GM12878 (cell line): ENCODE measurements around the gene HDGF. TPM values are rescaled to one million over a fixed set of nuclear protein-coding genes. Genes with fewer than 3 reads are reported as not detected.

ENCODE experiments used
- ATAC-seq: fragments of 200-7000 bp; cut with Tn5 transposase; 3 replicates; pipeline ENCODE4 v1.9.1; 2020; ENCODE audit warnings: mild to moderate bottlenecking, moderate library complexity
- BruUV-seq: library from RNA; stranded (reverse); fragments of 400-500 nt; replicated peaks from 2 replicates; lab custom pipeline; 2021; lab: Mats Ljungman, UMichigan
- CTCF ChIA-PET: fragments of 300-600 bp; sonication (Branson Sonifier 250); formaldehyde crosslinking; extraction: SDS; loops from one replicate; lab custom pipeline; 2021; ENCODE audit warnings: inconsistent platforms; lab: Yijun Ruan, JAX
- POLR2A ChIA-PET: fragments of 350-600 bp; formaldehyde crosslinking; extraction: SDS; loops from one replicate; lab custom pipeline; 2021; ENCODE audit warnings: inconsistent platforms; lab: Charles Lee
- RAD21 ChIA-PET: fragments of 300-600 bp; sonication (Branson Sonifier 250); formaldehyde crosslinking; loops from one replicate; lab custom pipeline; 2023; ENCODE audit warnings: antibody characterized with exemption; ENCODE audit not compliant: unreplicated experiment; lab: Charles Lee
- SMC1A ChIA-PET: fragments of 300-600 bp; sonication (Branson Sonifier 250); formaldehyde crosslinking; loops from one replicate; lab custom pipeline; 2023; ENCODE audit not compliant: unreplicated experiment, uncharacterized antibody; lab: Charles Lee
- DNase-seq: peaks from one replicate; pipeline ENCODE4 v3.0.0-alpha.2; 2011; ENCODE audit warnings: low read depth, low spot score
- FAIRE-seq: peaks from 3 replicates; lab custom pipeline; 2011; peaks lifted over from hg19 to GRCh38; lab: Jason Lieb, UNC
- H2AFZ ChIP-seq: 2 replicates; pipeline ENCODE4 v1.6.0; 2011; ENCODE audit warnings: low read depth, low read length, control low read depth; ENCODE audit not compliant: control insufficient read depth
- H3K27ac ChIP-seq: 2 replicates; pipeline ENCODE4 v1.5.1; 2011; ENCODE audit warnings: control low read depth; ENCODE audit not compliant: control insufficient read depth, insufficient read depth
- H3K27me3 ChIP-seq, 2 experiments: replicated peaks in 1 of 2; 2 replicates each; pipeline versions ENCODE4 v1.6.0 to v1.6.1; 2011; ENCODE audit warnings: low read length in 1 of 2; ENCODE audit not compliant: control insufficient read depth in 2 of 2, insufficient read depth in 2 of 2
- H3K36me3 ChIP-seq, 2 experiments: 2 replicates each; pipeline ENCODE4 v1.5.1; 2011; ENCODE audit warnings: low read length in 1 of 2; ENCODE audit not compliant: control insufficient read depth in 2 of 2, insufficient read depth in 2 of 2
- H3K4me1 ChIP-seq: 2 replicates; pipeline ENCODE4 v1.6.1; 2011; ENCODE audit warnings: mild to moderate bottlenecking, low read length, moderate library complexity, mixed read lengths; ENCODE audit not compliant: control insufficient read depth, insufficient read depth
- H3K4me2 ChIP-seq: 2 replicates; pipeline ENCODE4 v1.6.0; 2011; ENCODE audit warnings: control low read depth; ENCODE audit not compliant: control insufficient read depth, insufficient read depth
- H3K4me3 ChIP-seq: fragments of 200-600 bp; sonication (generic); 2 replicates; pipeline ENCODE4 v1.5.1; 2016
- H3K79me2 ChIP-seq: 2 replicates; pipeline ENCODE4 v1.6.0; 2011; ENCODE audit warnings: low read length; ENCODE audit not compliant: control insufficient read depth, insufficient read depth
- H3K9ac ChIP-seq: 2 replicates; pipeline ENCODE4 v1.8.0; 2011; ENCODE audit warnings: low read length, control low read depth, mixed read lengths; ENCODE audit not compliant: control insufficient read depth, insufficient read depth
- H3K9me3 ChIP-seq: replicated peaks from 3 replicates; pipeline ENCODE4 v1.5.1; 2011; ENCODE audit warnings: mild to moderate bottlenecking, low read length; ENCODE audit not compliant: control insufficient read depth, insufficient read depth
- H4K20me1 ChIP-seq: 2 replicates; pipeline ENCODE4 v1.6.0; 2011; ENCODE audit not compliant: control insufficient read depth, insufficient read depth
- CHD4 ChIP-seq: fragments of 200-600 bp; sonication (generic); IDR thresholded peaks from 2 replicates; pipeline ENCODE4 v1.6.1; 2016; ENCODE audit warnings: mild to moderate bottlenecking
- MTA2 ChIP-seq: fragments of 450-650 bp; IDR thresholded peaks from 2 replicates; pipeline ENCODE4 v1.6.1; 2016; ENCODE audit warnings: low read depth, mild to moderate bottlenecking, moderate library complexity
- POLR2AphosphoS5 ChIP-seq: IDR thresholded peaks from 2 replicates; pipeline ENCODE4 v1.6.1; 2011; ENCODE audit warnings: mild to moderate bottlenecking, low read length, inconsistent platforms
- RUNX3 ChIP-seq: IDR thresholded peaks from 2 replicates; pipeline ENCODE4 v1.6.1; 2012; ENCODE audit warnings: low read length, inconsistent platforms
- SIX5 ChIP-seq: IDR thresholded peaks from 2 replicates; pipeline ENCODE4 v1.6.1; 2011; ENCODE audit warnings: mild to moderate bottlenecking, low read depth, low read length, moderate library complexity; ENCODE audit not compliant: severe bottlenecking
- SPI1 ChIP-seq: IDR thresholded peaks from 2 replicates; pipeline ENCODE4 v1.6.1; 2011; ENCODE audit warnings: low read depth, mild to moderate bottlenecking, low read length, moderate library complexity, borderline replicate concordance; ENCODE audit not compliant: insufficient read depth
- SRF ChIP-seq, 2 experiments: IDR thresholded peaks; 2 replicates each; pipeline ENCODE4 v1.6.1; 2011; ENCODE audit warnings: low read depth in 2 of 2, low read length in 2 of 2, mild to moderate bottlenecking in 1 of 2, moderate library complexity in 1 of 2
- SUPT20H ChIP-seq: IDR thresholded peaks from 2 replicates; pipeline ENCODE4 v1.6.1; 2011; ENCODE audit warnings: low read depth, mild to moderate bottlenecking, low read length, moderate library complexity, borderline replicate concordance; ENCODE audit not compliant: control insufficient read depth
- YY1 ChIP-seq: IDR thresholded peaks from 2 replicates; pipeline ENCODE4 v1.6.1; 2011; ENCODE audit warnings: low read depth, mild to moderate bottlenecking, low read length
- ZNF687 ChIP-seq: fragments of 450-650 bp; IDR thresholded peaks from 2 replicates; pipeline ENCODE4 v1.6.1; 2017; ENCODE audit warnings: mild to moderate bottlenecking, moderate library complexity
- WGBS: methylation state at CpG from one replicate; pipeline ENCODE4 v1.1.6; 2016; ENCODE audit warnings: low lambda C conversion rate; ENCODE audit not compliant: insufficient replicate concordance, insufficient coverage; ENCODE audit errors: missing lambda C conversion rate; 5-methylcytosine and 5-hydroxymethylcytosine counted together
- in situ Hi-C: fragments of 300-500 bp; cut with MboI; formaldehyde crosslinking; loops from 9 replicates; pipeline ENCODE4 v1.14.3; 2018; ENCODE audit warnings: mixed read lengths
- intact Hi-C: fragments of 100-400 bp; cut with micrococcal nuclease; formaldehyde crosslinking; loops from one replicate; pipeline ENCODE4 v1.14.2; 2022; ENCODE audit not compliant: unreplicated experiment
- polyA plus RNA-seq, 11 experiments: library from polyadenylated mRNA; depleted of rRNA in 4 of 11; unstranded in 6 of 11; stranded (reverse) in 5 of 11; fragments of >200 nt; fragmentation: Nextera tagmentation in 4 of 11; fragmentation: Illumina TruSeq in 1 of 11; extraction: Ambion mirVana in 4 of 11; extraction: Trizol in 1 of 11; gene quantifications; 1 replicate in 1 of 11; 2 replicates in 10 of 11; pipeline versions ENCODE4 v1.2.1 to v1.2.3, GENCODE V29; 2011 to 2016; ENCODE audit warnings: inconsistent platforms in 2 of 11, missing spikeins in 2 of 11, low read depth in 1 of 11
- total RNA-seq, 4 experiments: library from RNA; depleted of rRNA in 3 of 4; stranded (reverse); fragments of >200 nt in 3 of 4; fragmentation: Illumina TruSeq in 1 of 4; extraction: Trizol in 1 of 4; gene quantifications; 2 replicates each; pipeline versions ENCODE4 v1.2.1 to v1.2.3, GENCODE V29; 2013 to 2021
- TF ChIP-seq, protein P1 (sequence below): fragments of 450-650 bp; conservative IDR thresholded peaks from 2 replicates; pipeline ENCODE4 v1.6.1; 2017; ENCODE audit warnings: mild to moderate bottlenecking, moderate library complexity
- TF ChIP-seq, protein P2 (sequence below): fragments of 450-650 bp; IDR thresholded peaks from 2 replicates; pipeline ENCODE4 v1.6.1; 2016; ENCODE audit warnings: mild to moderate bottlenecking, moderate library complexity, borderline replicate concordance

The HDGF gene
- total and polyA plus RNA-seq, 10 of the 15 experiments (the other 5 are each of a cell fraction or from before 2014, with no cell fraction given) = 28.3 to 372 (median 209) TPM

- intact Hi-C loops (no loop called here), in situ Hi-C loops (no loop called here)
- Histone ChIP-seq H3K9me3 (no peaks in the 10 kb centered on the region), H3K79me2 (peaks cover 17% of the 10 kb centered on the region), H3K27me3 (no peaks in the 10 kb centered on the region), H3K4me1 (peaks cover 12% of the 10 kb centered on the region), H4K20me1 (no peaks in the 10 kb centered on the region), H3K4me2 (no peak overlapping the region), H3K9ac (no peak overlapping the region), H3K4me3 (no peak overlapping the region), H3K36me3 (no peaks in the 10 kb centered on the region), H3K27ac (no peak overlapping the region), H2AFZ (no peak overlapping the region)
- SMC1A ChIA-PET = interaction anchor here (0.6 to 2.9 kb wide), 6 partner anchors 9 to 30 kb away, joined by 3 to 16 read pairs (median 3); partner anchors contain the start of genes MRPL24 and PRCC
- RAD21 ChIA-PET = interaction anchor here (0.6 to 1.0 kb wide), 3 partner anchors 14 to 30 kb away, joined by 3 read pairs; partner anchors contain the start of gene METTL25B
- POLR2A ChIA-PET = interaction anchor here (0.6 to 2.3 kb wide), 12 partner anchors 9 to 494 kb away, joined by 3 to 9 read pairs (median 4); partner anchors contain the start of genes ISG20L2, METTL25B and PRCC
- DNase-seq (no peak), FAIRE-seq (no peak), ATAC-seq (no peak)
- CTCF ChIA-PET = interaction anchor here (0.5 to 4.3 kb wide), 10 partner anchors 9 to 167 kb away, joined by 3 to 19 read pairs (median 5); partner anchors contain the start of gene PRCC
- no TSS peak for BruUV-seq
- 100% methylated on average over 1 of the region's 1 CpG for WGBS
- TF ChIP-seq POLR2AphosphoS5 (no peak), ZNF687 (no peak), CHD4 (no peak), RUNX3 (no peak), SPI1 (no peak), SRF (IDR thresholded peaks at IDR 0.05; ENCODE audit: low read depth in 2 of 2, low read length in 2 of 2) (no peak), YY1 (no peak), MTA2 (no peak), SUPT20H (no peak), SIX5 (no peak)
- TF ChIP-seq, protein P1, sequence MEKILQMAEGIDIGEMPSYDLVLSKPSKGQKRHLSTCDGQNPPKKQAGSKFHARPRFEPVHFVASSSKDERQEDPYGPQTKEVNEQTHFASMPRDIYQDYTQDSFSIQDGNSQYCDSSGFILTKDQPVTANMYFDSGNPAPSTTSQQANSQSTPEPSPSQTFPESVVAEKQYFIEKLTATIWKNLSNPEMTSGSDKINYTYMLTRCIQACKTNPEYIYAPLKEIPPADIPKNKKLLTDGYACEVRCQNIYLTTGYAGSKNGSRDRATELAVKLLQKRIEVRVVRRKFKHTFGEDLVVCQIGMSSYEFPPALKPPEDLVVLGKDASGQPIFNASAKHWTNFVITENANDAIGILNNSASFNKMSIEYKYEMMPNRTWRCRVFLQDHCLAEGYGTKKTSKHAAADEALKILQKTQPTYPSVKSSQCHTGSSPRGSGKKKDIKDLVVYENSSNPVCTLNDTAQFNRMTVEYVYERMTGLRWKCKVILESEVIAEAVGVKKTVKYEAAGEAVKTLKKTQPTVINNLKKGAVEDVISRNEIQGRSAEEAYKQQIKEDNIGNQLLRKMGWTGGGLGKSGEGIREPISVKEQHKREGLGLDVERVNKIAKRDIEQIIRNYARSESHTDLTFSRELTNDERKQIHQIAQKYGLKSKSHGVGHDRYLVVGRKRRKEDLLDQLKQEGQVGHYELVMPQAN = no peak
- TF ChIP-seq, protein P2, sequence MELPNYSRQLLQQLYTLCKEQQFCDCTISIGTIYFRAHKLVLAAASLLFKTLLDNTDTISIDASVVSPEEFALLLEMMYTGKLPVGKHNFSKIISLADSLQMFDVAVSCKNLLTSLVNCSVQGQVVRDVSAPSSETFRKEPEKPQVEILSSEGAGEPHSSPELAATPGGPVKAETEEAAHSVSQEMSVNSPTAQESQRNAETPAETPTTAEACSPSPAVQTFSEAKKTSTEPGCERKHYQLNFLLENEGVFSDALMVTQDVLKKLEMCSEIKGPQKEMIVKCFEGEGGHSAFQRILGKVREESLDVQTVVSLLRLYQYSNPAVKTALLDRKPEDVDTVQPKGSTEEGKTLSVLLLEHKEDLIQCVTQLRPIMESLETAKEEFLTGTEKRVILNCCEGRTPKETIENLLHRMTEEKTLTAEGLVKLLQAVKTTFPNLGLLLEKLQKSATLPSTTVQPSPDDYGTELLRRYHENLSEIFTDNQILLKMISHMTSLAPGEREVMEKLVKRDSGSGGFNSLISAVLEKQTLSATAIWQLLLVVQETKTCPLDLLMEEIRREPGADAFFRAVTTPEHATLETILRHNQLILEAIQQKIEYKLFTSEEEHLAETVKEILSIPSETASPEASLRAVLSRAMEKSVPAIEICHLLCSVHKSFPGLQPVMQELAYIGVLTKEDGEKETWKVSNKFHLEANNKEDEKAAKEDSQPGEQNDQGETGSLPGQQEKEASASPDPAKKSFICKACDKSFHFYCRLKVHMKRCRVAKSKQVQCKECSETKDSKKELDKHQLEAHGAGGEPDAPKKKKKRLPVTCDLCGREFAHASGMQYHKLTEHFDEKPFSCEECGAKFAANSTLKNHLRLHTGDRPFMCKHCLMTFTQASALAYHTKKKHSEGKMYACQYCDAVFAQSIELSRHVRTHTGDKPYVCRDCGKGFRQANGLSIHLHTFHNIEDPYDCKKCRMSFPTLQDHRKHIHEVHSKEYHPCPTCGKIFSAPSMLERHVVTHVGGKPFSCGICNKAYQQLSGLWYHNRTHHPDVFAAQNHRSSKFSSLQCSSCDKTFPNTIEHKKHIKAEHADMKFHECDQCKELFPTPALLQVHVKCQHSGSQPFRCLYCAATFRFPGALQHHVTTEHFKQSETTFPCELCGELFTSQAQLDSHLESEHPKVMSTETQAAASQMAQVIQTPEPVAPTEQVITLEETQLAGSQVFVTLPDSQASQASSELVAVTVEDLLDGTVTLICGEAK = no peak
Measured at GRCh38 chr1:156756355-156756754, 4.9 kb upstream of the HDGF start.
